Measurements from ENCODE around the gene STK35.

DNA sequence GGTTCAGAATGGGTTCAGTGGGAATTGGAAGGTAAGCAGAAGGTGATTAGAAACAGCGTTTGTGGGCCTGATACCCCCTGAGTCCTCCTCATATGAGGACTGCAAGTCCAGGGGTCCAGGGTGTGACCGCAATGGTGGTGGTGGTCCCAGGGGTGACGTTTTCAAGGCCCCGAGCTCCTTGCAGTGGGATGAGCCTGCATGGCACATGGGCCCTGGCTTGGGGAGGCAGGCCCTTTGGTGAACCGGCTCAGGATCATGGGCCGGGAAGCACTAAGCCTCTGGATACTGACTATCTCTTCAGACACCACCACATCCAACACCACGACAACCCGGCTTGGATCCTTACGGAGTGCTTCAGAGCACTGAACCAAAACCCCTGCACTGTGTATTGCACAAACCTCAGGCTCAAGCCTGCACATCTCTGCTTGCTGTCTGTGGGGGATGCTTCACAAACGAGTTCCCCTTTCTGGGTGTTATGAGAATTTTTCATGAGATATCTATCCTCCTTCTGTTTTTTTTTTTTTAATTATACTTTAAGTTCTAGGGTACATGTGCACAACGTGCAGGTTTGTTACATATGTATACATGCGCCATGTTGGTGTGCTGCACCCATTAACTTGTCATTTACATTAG, 67.9 kb downstream of the STK35 start:
- TF ChIP-seq CTCF (IDR thresholded peaks at IDR 0.05) (no peak), POLR2A (IDR thresholded peaks at IDR 0.05) (no peak)

Measured in ovary (tissue), 3 donors.